ENCODE measurements around the gene SCAF4. TPM values are rescaled to one million over a fixed set of nuclear protein-coding genes. Genes with fewer than 3 reads are reported as not detected.
"Not testable (repeated sequence)": the region's sequence is repeated elsewhere in the genome, so short reads cannot be mapped to it uniquely, and the experiment has no call there.

Gene SCAF4
- polyA plus RNA-seq, 2 of the 4 experiments (the other 2 are of a cell fraction) = 10.4 to 16.6 TPM

DNA sequence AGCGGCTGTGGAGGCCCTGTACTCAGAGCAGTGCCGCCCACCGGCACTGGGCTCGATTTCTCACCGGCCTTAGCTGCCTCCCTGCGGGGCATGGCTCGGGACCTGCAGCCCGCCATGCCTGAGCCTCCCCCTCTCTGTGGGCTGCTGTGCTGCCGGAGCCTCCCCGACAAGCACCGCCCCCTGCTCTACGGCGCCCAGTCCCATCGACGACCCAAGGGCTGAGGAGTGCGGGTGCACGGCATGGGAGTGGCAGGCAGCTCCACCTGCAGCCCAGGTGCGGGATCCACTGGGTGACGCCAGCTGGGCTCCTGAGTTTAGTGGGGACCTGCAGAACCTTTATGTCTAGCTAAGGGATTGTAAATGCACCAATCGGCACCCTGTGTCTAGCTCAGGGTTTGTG, 77.6 kb downstream of the SCAF4 start (continued):
- TF ChIP-seq ELK1 (IDR thresholded peaks at IDR 0.05; ENCODE audit: low read depth, low read length) = no peak

DNA sequence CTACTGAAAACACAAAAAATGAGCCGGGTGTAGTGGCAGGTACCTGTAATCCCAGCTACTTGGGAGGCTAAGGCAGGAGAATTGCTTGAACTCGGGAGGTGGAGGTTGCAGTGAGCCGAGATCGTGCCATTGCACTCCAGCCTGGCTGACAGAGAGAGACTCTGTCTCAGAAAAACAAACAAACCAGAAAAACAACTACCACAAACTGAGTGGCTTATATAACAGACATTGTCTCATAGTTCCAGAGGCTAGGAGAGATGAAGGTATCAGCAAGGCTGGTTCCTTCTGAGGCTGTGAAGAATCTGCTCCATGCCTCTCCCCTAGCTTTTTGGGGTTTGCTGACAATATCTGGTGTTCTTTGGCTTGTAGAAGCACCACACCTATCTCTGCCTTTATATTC, 80.4 kb downstream of the SCAF4 start:
- H3K4me2 ChIP-seq; FAIRE-seq; ATAC-seq; H3K9me3 ChIP-seq; H3K4me1 ChIP-seq; POLR2A ChIA-PET; DNase-seq (ENCODE audit: low read depth in 1 of 2, low spot score in 1 of 2); CTCF ChIA-PET; H3K27ac ChIP-seq; H3K4me3 ChIP-seq: not testable (repeated sequence)
- 72% methylated on average over 4 of the region's 4 CpGs for WGBS (ENCODE audit: missing lambda C conversion rate)

DNA sequence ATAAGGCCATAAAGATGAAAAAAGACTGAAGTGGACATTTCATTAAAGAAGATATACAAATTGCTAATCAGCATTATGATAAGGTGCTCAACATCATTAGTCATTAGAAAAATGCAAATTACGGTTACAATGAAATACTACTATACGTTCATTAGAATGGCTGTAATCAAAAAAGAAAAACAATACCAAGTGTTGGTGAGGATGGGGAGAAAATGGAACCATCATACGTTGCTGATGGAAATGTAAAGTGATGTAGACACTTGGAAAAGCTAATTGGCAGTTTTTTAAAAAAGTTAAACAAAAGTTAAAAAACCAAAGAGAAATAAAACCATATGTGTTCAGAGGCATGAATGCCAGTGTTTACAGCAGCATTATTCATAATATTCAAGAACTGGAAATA, 81.0 kb downstream of the SCAF4 start:
- Histone ChIP-seq H3K27ac (no peak overlapping the region), H3K9me3 (no peaks in the 10 kb centered on the region), H3K4me2 (no peak overlapping the region), H3K4me3 (no peak overlapping the region), H3K4me1 (no peaks in the 10 kb centered on the region)
- DNase-seq (ENCODE audit: low read depth in 1 of 2, low spot score in 1 of 2) = no peak
- no peak for TF ChIP-seq HDAC2 (IDR thresholded peaks at IDR 0.05)
- TF ChIP-seq JUNB (IDR thresholded peaks at IDR 0.05) = no peak
- no peak for TF ChIP-seq MAFK (IDR thresholded peaks at IDR 0.05; ENCODE audit: partially characterized antibody)
- TF ChIP-seq, protein P1, sequence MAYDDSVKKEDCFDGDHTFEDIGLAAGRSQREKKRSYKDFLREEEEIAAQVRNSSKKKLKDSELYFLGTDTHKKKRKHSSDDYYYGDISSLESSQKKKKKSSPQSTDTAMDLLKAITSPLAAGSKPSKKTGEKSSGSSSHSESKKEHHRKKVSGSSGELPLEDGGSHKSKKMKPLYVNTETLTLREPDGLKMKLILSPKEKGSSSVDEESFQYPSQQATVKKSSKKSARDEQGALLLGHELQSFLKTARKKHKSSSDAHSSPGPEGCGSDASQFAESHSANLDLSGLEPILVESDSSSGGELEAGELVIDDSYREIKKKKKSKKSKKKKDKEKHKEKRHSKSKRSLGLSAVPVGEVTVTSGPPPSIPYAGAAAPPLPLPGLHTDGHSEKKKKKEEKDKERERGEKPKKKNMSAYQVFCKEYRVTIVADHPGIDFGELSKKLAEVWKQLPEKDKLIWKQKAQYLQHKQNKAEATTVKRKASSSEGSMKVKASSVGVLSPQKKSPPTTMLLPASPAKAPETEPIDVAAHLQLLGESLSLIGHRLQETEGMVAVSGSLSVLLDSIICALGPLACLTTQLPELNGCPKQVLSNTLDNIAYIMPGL (CRISPR knock-in tag; IDR thresholded peaks at IDR 0.05; ENCODE audit: borderline replicate concordance) = no peak
- no peak for TF ChIP-seq HOXA7 (CRISPR knock-in tag; IDR thresholded peaks at IDR 0.05)
- TF ChIP-seq GATA3 (IDR thresholded peaks at IDR 0.05; ENCODE audit: borderline replicate concordance) = no peak
- TF ChIP-seq RAD21 (conservative IDR thresholded peaks at IDR 0.05 in 1 of 2, IDR thresholded peaks at IDR 0.05 in 1 of 2) = no peak
- no peak for TF ChIP-seq NR3C1 (IDR thresholded peaks at IDR 0.05)
- TF ChIP-seq, protein P2, sequence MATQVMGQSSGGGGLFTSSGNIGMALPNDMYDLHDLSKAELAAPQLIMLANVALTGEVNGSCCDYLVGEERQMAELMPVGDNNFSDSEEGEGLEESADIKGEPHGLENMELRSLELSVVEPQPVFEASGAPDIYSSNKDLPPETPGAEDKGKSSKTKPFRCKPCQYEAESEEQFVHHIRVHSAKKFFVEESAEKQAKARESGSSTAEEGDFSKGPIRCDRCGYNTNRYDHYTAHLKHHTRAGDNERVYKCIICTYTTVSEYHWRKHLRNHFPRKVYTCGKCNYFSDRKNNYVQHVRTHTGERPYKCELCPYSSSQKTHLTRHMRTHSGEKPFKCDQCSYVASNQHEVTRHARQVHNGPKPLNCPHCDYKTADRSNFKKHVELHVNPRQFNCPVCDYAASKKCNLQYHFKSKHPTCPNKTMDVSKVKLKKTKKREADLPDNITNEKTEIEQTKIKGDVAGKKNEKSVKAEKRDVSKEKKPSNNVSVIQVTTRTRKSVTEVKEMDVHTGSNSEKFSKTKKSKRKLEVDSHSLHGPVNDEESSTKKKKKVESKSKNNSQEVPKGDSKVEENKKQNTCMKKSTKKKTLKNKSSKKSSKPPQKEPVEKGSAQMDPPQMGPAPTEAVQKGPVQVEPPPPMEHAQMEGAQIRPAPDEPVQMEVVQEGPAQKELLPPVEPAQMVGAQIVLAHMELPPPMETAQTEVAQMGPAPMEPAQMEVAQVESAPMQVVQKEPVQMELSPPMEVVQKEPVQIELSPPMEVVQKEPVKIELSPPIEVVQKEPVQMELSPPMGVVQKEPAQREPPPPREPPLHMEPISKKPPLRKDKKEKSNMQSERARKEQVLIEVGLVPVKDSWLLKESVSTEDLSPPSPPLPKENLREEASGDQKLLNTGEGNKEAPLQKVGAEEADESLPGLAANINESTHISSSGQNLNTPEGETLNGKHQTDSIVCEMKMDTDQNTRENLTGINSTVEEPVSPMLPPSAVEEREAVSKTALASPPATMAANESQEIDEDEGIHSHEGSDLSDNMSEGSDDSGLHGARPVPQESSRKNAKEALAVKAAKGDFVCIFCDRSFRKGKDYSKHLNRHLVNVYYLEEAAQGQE (IDR thresholded peaks at IDR 0.05) = no peak
- no peak for TF ChIP-seq KDM5A (IDR thresholded peaks at IDR 0.05)
- TF ChIP-seq HOXB13 (CRISPR knock-in tag; IDR thresholded peaks at IDR 0.05; ENCODE audit: low read depth) = no peak
- TF ChIP-seq SREBF2 (IDR thresholded peaks at IDR 0.05) = no peak
- TF ChIP-seq EHF (CRISPR knock-in tag; IDR thresholded peaks at IDR 0.05) = no peak
- TF ChIP-seq RNF2 (IDR thresholded peaks at IDR 0.05; ENCODE audit: borderline replicate concordance, low read depth) = no peak
- TF ChIP-seq, protein P3, sequence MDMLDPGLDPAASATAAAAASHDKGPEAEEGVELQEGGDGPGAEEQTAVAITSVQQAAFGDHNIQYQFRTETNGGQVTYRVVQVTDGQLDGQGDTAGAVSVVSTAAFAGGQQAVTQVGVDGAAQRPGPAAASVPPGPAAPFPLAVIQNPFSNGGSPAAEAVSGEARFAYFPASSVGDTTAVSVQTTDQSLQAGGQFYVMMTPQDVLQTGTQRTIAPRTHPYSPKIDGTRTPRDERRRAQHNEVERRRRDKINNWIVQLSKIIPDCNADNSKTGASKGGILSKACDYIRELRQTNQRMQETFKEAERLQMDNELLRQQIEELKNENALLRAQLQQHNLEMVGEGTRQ (IDR thresholded peaks at IDR 0.05) = no peak
- POLR2A ChIA-PET = no interaction called here
- WGBS (ENCODE audit: missing lambda C conversion rate) = 73% methylated on average over 3 of the region's 3 CpGs
- no peak for ATAC-seq
- CTCF ChIA-PET = no interaction called here
- FAIRE-seq = no peak

All from A549 (cell line).